K562 (cell line): ENCODE measurements around the gene FAM227B. TPM values are rescaled to one million over a fixed set of nuclear protein-coding genes. Genes with fewer than 3 reads are reported as not detected.
A peak's percentile ranks its signal among the peaks of the same experiment; 100 is the strongest.

Source experiments
- CBX3 ChIP-seq, 2 experiments: IDR thresholded peaks; 1 replicate in 1 of 2; 2 replicates in 1 of 2; pipeline ENCODE4 v1.6.1; 2012; ENCODE audit warnings: inconsistent platforms in 2 of 2, low read length in 2 of 2, borderline replicate concordance in 1 of 2, control low read depth in 1 of 2
- LARP7 ChIP-seq: fragments of 450-650 bp; IDR thresholded peaks from 2 replicates; pipeline ENCODE4 v1.6.1; 2016
- NKRF ChIP-seq: fragments of 450-650 bp; IDR thresholded peaks from 2 replicates; pipeline ENCODE4 v1.6.1; 2016; ENCODE audit warnings: borderline replicate concordance
- SOX6 ChIP-seq: fragments of 450-650 bp; IDR thresholded peaks from 2 replicates; pipeline ENCODE4 v1.6.1; 2014; ENCODE audit warnings: mild to moderate bottlenecking
- STAT5A ChIP-seq: IDR thresholded peaks from 2 replicates; pipeline ENCODE4 v1.6.1; 2012; ENCODE audit warnings: low read length, inconsistent platforms, borderline replicate concordance
- STAT5B ChIP-seq: fragments of 250-450 bp; sonication (Bioruptor Pico); IDR thresholded peaks from 2 replicates; pipeline ENCODE4 v1.8.0; 2021; ENCODE audit warnings: mild to moderate bottlenecking, inconsistent platforms
- ZKSCAN8 ChIP-seq: fragments of 200-800 bp; sonication (Bioruptor generic); IDR thresholded peaks from 2 replicates; pipeline ENCODE4 v1.6.1; 2016; ENCODE audit warnings: missing genetic modification characterization, missing compliant biosample characterization
- ZNF232 ChIP-seq: sonication (generic); formaldehyde crosslinking; IDR thresholded peaks from 2 replicates; pipeline ENCODE4 v1.8.0; 2022; ENCODE audit warnings: mild to moderate bottlenecking, missing genetic modification reagents
- ZNF263 ChIP-seq: sonication (generic); formaldehyde crosslinking; IDR thresholded peaks from 2 replicates; pipeline ENCODE4 v1.8.0; 2022; ENCODE audit warnings: mild to moderate bottlenecking, missing genetic modification reagents, borderline replicate concordance
- polyA plus RNA-seq, 8 experiments: library from polyadenylated mRNA; depleted of rRNA in 4 of 8; stranded (reverse) in 5 of 8; unstranded in 3 of 8; fragments of >200 nt; fragmentation: Nextera tagmentation in 2 of 8; fragmentation: Illumina TruSeq in 1 of 8; extraction: Ambion mirVana in 2 of 8; extraction: Trizol in 1 of 8; gene quantifications; 2 replicates each; pipeline versions ENCODE4 v1.2.1 to v1.2.3, GENCODE V29; 2011 to 2014; ENCODE audit warnings: inconsistent platforms in 1 of 8, missing spikeins in 1 of 8
- total RNA-seq, 7 experiments: library from RNA; depleted of rRNA in 6 of 7; stranded (reverse); fragments of >200 nt in 6 of 7; fragmentation: Illumina TruSeq in 2 of 7; extraction: Trizol in 2 of 7; gene quantifications; 2 replicates each; pipeline versions ENCODE4 v1.2.1 to v1.2.3, GENCODE V29; 2011 to 2021; ENCODE audit warnings: low replicate concordance in 1 of 7
- TF ChIP-seq, protein P1 (sequence below): fragments of 450-650 bp; IDR thresholded peaks from 2 replicates; pipeline ENCODE4 v1.6.1; 2016; ENCODE audit warnings: missing biosample characterization, missing genetic modification characterization

FAM227B gene
- total and polyA plus RNA-seq, 9 of the 15 experiments (the other 6 are each of a cell fraction or from before 2014, with no cell fraction given): 5.1 to 12.5 (median 11.2) TPM

GRCh38 chr15:49620658-49621368 lies at the start of gene FAM227B, which contains the start of gene DTWD1 (continued):
- TF ChIP-seq NKRF (peak; percentile 81; the same call in 1 of the 2 replicates), SOX6 (peak; percentile 79), CBX3 (IDR thresholded peaks at IDR 0.05; ENCODE audit: borderline replicate concordance in 1 of 2, low read length in 2 of 2) (peak in 1 of 2 experiments; percentile 92; a peak in 2 of 3 replicates), STAT5A (no peak; the same call in 1 of the 2 replicates), LARP7 (0 out of 2 replicates have a peak, but pooled peaks have one; percentile 18), ZNF263 (CRISPR knock-in tag) (no peak; the same call in 1 of the 2 replicates), STAT5B (no peak), ZKSCAN8 (CRISPR knock-in tag) (no peak), ZNF232 (CRISPR knock-in tag) (no peak)
- TF ChIP-seq, protein P1, sequence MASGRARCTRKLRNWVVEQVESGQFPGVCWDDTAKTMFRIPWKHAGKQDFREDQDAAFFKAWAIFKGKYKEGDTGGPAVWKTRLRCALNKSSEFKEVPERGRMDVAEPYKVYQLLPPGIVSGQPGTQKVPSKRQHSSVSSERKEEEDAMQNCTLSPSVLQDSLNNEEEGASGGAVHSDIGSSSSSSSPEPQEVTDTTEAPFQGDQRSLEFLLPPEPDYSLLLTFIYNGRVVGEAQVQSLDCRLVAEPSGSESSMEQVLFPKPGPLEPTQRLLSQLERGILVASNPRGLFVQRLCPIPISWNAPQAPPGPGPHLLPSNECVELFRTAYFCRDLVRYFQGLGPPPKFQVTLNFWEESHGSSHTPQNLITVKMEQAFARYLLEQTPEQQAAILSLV (tag): peak; percentile 41; the same call in 1 of the 2 replicates
- TF ChIP-seq, all 486 proteins: peak for 200
